Mesodermal cell (in vitro differentiated cells): Measurements from ENCODE around the gene CHMP6.
"Not testable (repeated sequence)": the region's sequence is repeated elsewhere in the genome, so short reads cannot be mapped to it uniquely, and the experiment has no call there.

Experiments
- H3K27ac ChIP-seq: 2 replicates; pipeline ENCODE4 v1.7.0; 2013; ENCODE audit warnings: mild to moderate bottlenecking, low read depth, low read length, moderate library complexity; ENCODE audit not compliant: severe bottlenecking
- H3K36me3 ChIP-seq: 2 replicates; pipeline ENCODE4 v1.7.1; 2013; ENCODE audit warnings: mild to moderate bottlenecking, low read length, moderate library complexity; ENCODE audit not compliant: control insufficient read depth, insufficient read depth
- H3K4me1 ChIP-seq: one replicate; pipeline ENCODE4 v1.7.1; 2013; ENCODE audit warnings: mild to moderate bottlenecking, low read length; ENCODE audit not compliant: insufficient read depth, control insufficient read depth, poor library complexity, severe bottlenecking
- H3K4me3 ChIP-seq: 2 replicates; pipeline ENCODE4 v1.7.0; 2013; ENCODE audit warnings: low read length, control low read depth, mild to moderate bottlenecking; ENCODE audit not compliant: insufficient read depth, poor library complexity, severe bottlenecking; ENCODE audit errors: extremely low read depth
- H3K9me3 ChIP-seq: 2 replicates; pipeline ENCODE4 v1.7.1; 2013; ENCODE audit warnings: mild to moderate bottlenecking, low read length, moderate library complexity; ENCODE audit not compliant: control insufficient read depth
- WGBS, 2 experiments: methylation state at CpG; one replicate each; pipeline ENCODE4 v1.1.5; 2013; ENCODE audit warnings: missing lambda C conversion rate in 2 of 2; ENCODE audit not compliant: insufficient coverage in 2 of 2; 5-methylcytosine and 5-hydroxymethylcytosine counted together

CHMP6 gene

DNA sequence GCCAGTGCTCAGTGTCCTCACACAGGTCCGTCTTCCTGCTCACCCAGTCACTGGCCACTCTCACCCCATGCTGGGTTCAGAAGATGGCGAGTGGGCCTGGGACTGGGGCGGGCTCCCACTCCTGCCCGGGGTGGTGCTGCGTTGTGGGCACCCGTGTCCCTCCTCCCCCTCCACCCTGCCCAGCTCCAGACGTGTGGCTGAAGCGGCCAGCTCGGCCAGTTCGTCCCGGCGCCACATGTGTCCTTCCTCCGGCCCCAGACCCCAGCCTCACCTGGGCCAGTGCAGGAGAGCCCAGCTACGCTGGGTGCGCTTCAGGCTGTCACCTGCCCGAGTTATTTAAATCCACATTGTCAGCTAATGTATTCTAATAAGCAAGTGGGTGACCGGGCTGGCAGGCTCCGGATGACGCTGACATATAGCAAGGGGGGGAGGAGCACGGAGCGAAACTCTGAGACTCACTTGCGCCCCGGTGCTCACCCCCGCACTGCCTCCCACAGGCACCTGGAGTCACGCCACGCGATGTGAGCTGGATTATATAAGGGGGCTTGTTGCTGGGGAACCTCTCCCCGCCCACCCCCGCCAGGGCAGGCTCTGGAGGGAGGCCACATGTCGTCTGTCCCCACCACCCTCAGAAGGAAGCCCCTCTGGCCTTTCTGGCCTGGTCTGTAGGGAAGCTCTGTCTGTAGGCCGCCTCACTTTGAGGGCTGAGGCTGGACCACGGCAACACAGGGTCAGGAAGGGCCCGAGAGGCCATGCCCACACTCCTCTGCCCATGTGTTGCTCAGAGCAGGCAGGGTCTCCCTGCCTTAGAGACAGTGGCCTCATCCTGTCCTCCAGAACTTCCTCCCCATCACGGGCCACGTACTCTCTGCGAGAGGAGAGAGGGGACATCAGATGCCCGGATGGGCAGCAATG is 36.2 kb downstream of the CHMP6 start:
- WGBS, 2 experiments, result 91 to 93% methylated on average over 27 to 33 of the region's 37 CpGs
- H3K4me1 ChIP-seq, result peaks cover 3% of the 10 kb centered on the region
- H3K36me3 ChIP-seq, result peaks cover 11% of the 10 kb centered on the region
- no peak overlapping the region for H3K27ac ChIP-seq
- H3K4me3 ChIP-seq, result no peak overlapping the region
- no peaks in the 10 kb centered on the region for H3K9me3 ChIP-seq

DNA sequence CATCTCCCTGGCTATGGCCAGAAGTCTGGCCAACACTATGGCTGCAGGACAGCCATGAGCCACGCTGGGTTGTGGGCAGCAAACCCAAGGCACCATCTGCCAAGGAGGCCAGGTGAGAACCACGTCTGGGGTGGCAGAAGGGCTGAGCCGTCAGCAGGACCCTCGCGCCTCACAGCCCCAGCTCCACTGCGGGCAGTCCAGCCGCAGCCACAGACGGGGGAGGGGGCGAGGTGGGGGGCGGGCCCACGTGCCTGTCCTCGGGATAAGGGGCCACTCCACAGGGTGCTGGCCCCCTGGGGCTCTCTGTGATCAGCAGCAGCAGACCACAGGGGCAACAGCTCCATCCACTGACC is 36.8 kb downstream of the CHMP6 start:
- Histone ChIP-seq H3K27ac (no peak overlapping the region), H3K36me3 (peaks cover 12% of the 10 kb centered on the region), H3K4me3 (no peak overlapping the region), H3K4me1 (peaks cover 8% of the 10 kb centered on the region), H3K9me3 (no peaks in the 10 kb centered on the region)
- 69 to 75% methylated on average over 11 to 12 of the region's 12 CpGs for WGBS, 2 experiments

DNA sequence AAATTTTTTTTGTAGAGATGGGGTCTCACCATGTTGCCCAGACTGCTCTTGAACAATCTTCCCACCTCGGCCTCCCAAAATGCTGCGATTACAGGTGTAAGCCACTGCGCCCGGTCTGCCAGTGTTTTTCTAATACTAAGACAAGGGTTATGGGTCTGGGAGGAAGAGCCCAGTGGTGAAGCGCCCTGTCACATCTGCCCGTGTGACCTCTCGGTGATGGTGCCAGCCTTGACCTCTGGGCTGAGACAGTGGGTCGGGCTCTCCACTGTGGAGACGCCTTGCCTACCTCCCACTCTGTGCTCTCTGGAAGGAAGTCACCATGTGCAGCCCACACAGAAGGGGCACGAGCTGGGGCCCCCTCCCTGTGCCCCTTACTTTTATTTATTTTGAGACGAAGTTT is 38.2 kb downstream of the CHMP6 start:
- H3K36me3 ChIP-seq, result peaks cover 12% of the 10 kb centered on the region
- no peak overlapping the region for H3K27ac ChIP-seq
- 94% methylated on average over 8 to 9 of the region's 11 CpGs for WGBS, 2 experiments
- H3K4me1 ChIP-seq, result peaks cover 14% of the 10 kb centered on the region
- H3K4me3 ChIP-seq, result no peak overlapping the region
- no peaks in the 10 kb centered on the region for H3K9me3 ChIP-seq

DNA sequence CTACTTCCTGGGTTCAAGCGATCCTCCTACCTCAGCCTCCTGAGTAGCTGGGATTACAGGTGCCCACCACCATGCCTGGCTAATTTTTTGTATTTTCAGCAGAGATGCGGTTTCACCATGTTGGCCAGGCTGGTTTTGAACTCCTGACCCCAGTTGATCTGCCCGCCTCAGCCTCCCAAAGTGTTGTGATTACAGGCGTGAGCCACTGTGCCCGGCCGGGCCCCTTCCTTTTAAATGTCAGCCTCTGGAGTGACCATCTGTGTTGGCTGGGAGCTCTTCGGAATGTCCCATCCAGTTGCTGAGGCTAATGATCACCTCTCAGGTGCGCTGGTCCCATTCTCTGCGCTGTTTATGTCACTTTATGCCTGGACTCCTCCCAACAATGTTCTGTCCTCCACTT is 38.7 kb downstream of the CHMP6 start:
- not testable (repeated sequence) for H3K27ac ChIP-seq, H3K4me3 ChIP-seq, H3K9me3 ChIP-seq
- Histone ChIP-seq H3K4me1 (peaks cover 14% of the 10 kb centered on the region), H3K36me3 (peaks cover 12% of the 10 kb centered on the region)
- WGBS, 2 experiments, result 94 to 96% methylated on average over 9 of the region's 9 CpGs

DNA sequence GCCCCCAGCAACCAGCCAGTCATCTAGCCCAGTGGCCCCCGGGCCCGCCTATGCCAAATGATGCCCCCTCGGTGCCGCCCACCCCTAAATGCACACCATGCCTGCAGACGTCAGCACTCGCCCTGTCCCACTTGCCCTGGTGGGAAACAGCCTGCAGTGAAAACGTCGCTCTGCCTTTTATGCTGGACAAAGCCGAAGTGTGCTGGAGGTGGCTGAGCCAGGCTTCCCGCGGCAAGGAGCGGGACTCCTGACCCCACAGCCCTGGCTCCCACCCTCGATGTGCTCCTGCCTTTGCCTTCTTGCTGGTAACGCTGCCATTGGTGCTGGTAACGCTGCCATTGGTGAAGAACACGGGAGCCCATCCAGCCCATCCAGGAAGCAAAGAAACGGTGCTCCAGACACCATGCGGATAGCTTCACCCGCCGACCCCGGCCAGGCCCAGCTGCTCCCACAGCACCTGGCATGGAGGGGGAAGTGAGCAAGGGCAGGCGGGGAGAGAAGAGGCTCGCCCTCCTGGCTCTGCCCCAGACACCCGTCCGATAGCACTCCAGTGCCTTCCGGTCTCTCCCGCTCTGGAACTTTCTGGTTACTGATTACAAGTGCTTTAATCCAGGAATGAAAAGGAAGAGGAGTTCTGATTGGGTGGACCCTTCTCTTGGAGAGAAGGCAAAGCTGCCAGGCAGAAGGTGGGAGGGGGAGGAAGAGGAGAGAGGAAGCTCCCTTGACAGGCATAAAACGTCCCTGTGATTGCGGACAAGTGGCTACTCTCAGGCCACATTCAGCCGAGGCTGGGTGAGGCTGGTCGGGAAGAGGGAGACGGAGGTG is 39.3 kb downstream of the CHMP6 start:
- 88 to 91% methylated on average over 30 to 32 of the region's 32 CpGs for WGBS, 2 experiments
- H3K4me1 ChIP-seq, result peaks cover 14% of the 10 kb centered on the region

DNA sequence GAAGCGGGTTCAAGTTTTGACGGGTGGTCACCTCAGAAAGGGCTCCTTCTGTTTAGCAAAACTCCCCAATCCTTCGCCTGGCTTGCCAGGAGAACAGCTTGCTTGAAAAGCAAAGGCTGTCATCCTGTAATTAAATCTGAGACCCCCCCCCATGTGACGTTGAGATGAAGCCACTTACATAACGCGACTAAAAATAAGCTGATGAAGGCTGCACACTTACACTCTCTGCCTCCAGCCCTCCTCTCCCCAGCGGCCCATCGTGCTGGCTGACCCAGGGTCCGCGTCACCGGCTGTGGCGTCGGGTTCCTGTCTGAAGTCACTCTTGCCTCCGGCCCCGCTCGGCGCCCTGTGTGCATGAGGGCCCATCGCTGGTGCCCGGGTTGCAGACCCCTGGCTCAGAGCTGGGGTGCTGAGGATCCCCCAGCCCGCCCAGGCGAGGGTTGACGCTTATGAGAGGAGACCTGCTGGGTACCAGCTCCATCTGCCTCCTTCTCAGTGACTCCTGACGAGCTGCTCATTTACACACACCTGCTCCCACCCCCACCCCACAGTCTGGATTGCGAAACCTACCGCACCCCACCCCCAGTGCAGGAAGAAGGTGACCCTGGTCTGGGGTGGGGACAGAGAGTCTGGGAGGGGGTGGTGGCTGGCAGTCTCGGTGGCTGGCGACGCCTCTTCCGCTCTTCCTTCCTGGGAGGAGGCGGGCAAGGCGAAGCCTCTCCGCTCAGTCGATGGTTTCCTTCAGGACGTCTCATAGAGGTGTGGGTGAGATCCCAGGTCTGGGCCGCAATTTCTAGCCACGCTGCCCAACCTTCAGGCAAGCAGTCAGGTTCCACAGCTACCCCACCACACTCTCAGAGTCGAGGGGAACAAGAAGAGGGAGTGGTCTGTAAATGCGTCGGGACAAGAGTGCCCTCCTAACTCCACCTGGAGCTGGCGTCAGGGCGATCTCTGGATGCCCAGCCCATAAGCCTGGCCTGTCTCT is 40.2 kb downstream of the CHMP6 start:
- Histone ChIP-seq H3K36me3 (peaks cover 14% of the 10 kb centered on the region), H3K27ac (no peak overlapping the region), H3K4me1 (peaks cover 21% of the 10 kb centered on the region), H3K9me3 (no peaks in the 10 kb centered on the region), H3K4me3 (no peak overlapping the region)
- WGBS, 2 experiments, result 90% methylated on average over 25 to 34 of the region's 41 CpGs

More for the DNA sequence above, 39.3 kb downstream of the CHMP6 start:
- peaks cover 12% of the 10 kb centered on the region for H3K36me3 ChIP-seq
- no peaks in the 10 kb centered on the region for H3K9me3 ChIP-seq
- H3K4me3 ChIP-seq, result no peak overlapping the region
- no peak overlapping the region for H3K27ac ChIP-seq

GRCh38 chr17:81032641-81033480 is 41.2 kb downstream of the CHMP6 start:
- Histone ChIP-seq H3K36me3 (peaks cover 19% of the 10 kb centered on the region), H3K4me1 (peaks cover 24% of the 10 kb centered on the region), H3K4me3 (peak overlapping the region; percentile 64), H3K9me3 (no peaks in the 10 kb centered on the region), H3K27ac (no peak overlapping the region)
- 96 to 97% methylated on average over 29 of the region's 34 CpGs for WGBS, 2 experiments

DNA sequence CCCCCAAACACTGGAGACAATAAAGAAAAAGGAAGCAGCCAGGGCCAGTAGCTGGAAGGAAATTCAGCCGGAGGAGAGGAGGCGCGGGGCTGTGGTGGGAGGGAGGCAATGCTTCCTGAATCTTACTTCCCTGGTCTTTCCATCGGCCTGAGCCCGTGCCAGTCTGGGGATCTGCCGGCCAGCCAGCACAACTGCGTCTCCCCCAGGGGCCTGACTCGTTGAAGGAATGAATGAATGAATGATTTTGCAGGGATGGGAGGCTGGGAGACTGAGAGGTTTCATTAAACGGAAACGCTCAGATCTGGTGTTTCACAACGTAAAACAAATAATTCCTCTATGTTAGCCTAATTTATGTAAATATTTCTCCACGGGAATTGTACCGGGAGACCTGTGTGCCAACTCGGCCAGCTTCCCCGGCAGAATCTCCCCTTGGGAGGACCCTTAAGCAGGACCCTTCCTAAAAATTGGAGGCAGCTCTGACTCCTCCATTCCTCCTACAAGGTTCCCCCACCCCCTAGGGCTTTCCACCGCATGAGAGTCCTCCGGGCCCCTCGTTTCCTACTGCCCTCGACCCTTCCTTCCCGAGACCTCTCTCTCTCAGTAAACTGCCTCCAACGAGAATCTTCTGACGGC is 42.0 kb downstream of the CHMP6 start:
- whole genome bisulfite sequencing, 2 experiments, result 12 to 25% methylated on average over 16 to 17 of the region's 22 CpGs
- H3K27ac ChIP-seq, result no peak overlapping the region

DNA sequence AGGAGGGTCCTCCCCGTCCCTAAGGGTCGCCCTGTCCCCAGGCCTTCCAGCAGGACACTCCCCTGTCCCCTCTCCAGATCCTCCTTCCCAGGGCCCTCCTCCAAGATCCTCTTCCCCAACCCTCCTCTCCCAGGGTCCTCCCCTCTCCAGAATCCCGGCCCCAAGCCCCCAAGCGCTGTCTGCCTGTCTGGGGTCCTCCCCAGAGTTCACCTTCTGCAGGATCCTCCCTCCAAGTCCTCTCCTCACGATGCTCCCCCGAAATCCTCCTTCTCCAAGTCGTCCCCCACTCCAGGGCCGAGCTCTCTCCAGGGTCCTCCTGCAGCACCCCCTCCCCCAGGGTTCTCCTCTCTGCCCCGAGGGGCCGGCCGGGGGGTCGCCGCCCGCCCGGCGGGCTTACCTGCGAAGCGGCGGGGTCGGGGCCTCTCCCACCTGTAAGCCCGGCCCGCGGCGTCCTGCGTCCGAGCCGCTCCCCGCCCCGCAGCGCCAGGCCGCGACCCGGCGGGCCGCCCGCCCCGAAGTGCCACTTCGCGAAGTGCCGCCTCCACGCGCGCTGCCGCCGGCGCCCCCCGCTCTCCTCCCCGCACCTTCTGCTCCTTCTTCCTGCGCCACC is 42.6 kb downstream of the CHMP6 start:
- no peak overlapping the region for H3K27ac ChIP-seq
- peaks cover 24% of the 10 kb centered on the region for H3K4me1 ChIP-seq
- WGBS, 2 experiments, result 0 to 1% methylated on average over 12 to 49 of the region's 49 CpGs
- H3K4me3 ChIP-seq, result peak overlapping the region; percentile 64
- no peaks in the 10 kb centered on the region for H3K9me3 ChIP-seq
- peaks cover 26% of the 10 kb centered on the region for H3K36me3 ChIP-seq

More for the DNA sequence above, 42.0 kb downstream of the CHMP6 start:
- no peaks in the 10 kb centered on the region for H3K9me3 ChIP-seq
- peaks cover 24% of the 10 kb centered on the region for H3K4me1 ChIP-seq
- H3K4me3 ChIP-seq, result peak overlapping the region; percentile 64
- peaks cover 25% of the 10 kb centered on the region for H3K36me3 ChIP-seq
